GM21381 (cell line): ENCODE data around the gene DLL1.
"Not testable (repeated sequence)": the region's sequence is repeated elsewhere in the genome, so short reads cannot be mapped to it uniquely, and the experiment has no call there.

Experiments used
- ATAC-seq: cut with Tn5 transposase; IDR thresholded peaks from one replicate; pipeline ENCODE4 v1.9.1; 2021; ENCODE audit warnings: mild to moderate bottlenecking, moderate library complexity; ENCODE audit not compliant: unreplicated experiment

DLL1 gene

GRCh38 chr6:170269151-170269845, 21.6 kb downstream of the DLL1 start:
- ATAC-seq, result no peak

GRCh38 chr6:170268216-170269129, 22.4 kb downstream of the DLL1 start:
- ATAC-seq, result no peak

GRCh38 chr6:170267688-170268087, 23.2 kb downstream of the DLL1 start:
- ATAC-seq, result no peak

- ATAC-seq, result no peak
Measured at GRCh38 chr6:170266061-170266825, 24.6 kb downstream of the DLL1 start.

GRCh38 chr6:170265655-170266054, 25.2 kb downstream of the DLL1 start:
- no peak for ATAC-seq

DNA sequence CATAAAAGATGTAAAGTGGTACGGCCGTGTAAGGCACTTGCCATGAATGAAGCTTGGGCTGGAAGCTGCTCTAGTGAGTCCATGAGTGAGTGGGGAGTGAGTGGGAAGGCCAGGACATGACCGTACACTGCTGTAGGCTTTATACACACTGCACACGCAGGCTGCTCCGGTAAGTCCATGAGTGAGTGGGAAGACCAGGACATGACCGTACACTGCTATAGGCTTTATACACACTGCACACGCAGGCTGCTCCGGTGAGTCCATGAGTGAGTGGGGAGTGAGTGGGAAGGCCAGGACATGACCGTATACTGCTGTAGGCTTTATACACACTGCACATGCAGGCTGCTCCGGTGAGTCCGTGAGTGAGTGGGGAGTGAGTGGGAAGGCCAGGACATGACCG, 26.2 kb downstream of the DLL1 start:
- not testable (repeated sequence) for ATAC-seq

DNA sequence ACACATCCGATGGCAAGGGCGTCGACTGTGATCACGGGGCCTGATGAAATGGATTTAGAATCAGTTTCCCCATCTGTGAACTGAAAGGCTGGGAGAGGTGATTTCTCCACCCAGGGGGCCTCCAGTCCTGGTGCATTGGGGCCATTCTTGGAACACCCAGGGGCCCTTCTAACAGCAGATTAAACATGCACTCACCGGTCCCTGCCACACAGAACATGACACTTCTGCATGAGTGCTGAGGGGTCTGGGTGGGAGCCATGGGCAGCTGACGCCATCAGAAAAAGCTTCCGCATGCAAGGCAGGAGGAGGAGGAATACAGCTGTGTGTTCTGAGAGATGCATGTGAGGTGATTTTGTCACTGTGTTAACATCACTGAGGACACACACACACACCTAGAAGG, 26.8 kb downstream of the DLL1 start:
- no peak for ATAC-seq

- ATAC-seq, result no peak
Measured at GRCh38 chr6:170263410-170263809, 27.5 kb downstream of the DLL1 start.

GRCh38 chr6:170262489-170263088, 28.3 kb downstream of the DLL1 start:
- no peak for ATAC-seq

DNA sequence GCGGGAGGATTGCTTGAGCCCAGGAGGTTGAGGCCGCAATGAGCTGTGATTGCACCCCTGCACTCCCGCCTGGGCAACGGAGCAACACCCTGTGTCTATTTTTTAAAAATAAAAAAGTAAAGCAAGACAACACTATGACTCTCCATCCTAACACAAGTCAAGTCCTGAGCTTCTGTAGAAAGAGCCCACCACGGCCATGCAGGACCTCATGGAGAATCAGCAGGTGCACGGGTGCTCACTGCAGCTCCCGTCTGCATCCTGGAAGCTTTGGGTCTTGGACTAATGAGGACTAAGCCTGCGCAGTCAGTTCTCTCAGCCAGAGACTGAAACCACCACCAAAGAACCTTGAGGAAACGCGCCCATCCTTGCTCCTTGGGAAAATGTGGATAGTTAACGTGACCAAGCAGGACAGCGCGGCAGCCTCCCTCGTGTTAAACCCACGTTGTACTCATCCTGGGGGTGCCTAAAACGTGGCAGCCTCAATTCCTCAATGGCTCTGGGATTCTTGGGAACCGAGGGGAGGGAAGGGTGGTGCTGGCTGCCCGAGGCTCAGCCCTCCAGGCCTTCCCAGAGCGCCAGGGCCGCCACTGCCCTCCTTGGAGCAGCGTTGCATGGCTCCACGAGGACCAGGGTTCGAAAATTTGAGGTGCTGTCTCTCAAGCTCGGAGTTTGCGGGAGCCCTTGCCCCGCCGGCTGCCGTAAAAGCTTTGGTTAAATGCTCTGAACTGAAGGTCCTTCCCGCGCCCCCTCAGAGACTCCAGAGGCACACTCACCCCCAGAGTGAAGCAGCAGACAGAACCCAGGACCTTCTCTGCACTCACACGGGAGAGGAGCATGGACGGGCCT, 29.0 kb downstream of the DLL1 start:
- no peak for ATAC-seq

DNA sequence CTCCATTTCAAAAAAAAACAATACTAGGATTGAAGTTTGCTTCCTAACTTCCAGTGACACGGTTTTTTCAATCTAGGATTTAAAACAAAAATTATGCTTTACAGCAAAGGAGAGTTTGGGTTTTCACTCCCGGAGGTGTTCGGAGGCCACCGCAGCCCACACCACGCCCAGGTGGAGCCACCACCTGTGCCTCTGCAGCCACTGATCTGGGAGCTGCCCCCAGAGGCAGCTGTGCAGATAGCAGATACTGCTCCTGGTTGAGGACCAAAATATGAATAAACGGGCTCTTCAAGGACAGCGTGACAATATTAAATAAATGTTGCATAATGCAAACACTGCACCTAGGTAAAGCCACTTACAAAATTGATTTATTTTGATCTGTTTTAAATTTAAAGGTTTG, 30.2 kb downstream of the DLL1 start:
- no peak for ATAC-seq

- ATAC-seq, result no peak
Measured at GRCh38 chr6:170259278-170259677, 31.6 kb downstream of the DLL1 start.

DNA sequence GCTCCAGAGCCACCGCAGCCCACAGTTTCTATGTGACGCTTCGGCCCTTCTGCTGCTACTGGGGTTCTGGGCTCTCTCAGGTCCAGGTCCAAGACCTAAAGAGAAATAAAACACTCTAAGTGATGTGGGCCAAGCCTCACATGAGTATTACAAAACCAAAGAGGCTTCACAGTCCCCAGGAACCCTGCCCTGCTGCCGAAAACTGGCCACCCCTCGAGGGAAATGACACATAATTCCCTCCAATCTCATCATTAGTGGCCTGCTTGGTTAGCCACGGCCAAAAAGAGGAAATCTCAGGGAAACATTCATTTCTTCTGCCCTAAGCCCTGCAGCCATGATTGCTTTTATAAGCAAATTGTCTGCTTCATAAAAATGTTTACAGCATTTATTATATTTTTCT, 32.5 kb downstream of the DLL1 start:
- ATAC-seq, result no peak

DNA sequence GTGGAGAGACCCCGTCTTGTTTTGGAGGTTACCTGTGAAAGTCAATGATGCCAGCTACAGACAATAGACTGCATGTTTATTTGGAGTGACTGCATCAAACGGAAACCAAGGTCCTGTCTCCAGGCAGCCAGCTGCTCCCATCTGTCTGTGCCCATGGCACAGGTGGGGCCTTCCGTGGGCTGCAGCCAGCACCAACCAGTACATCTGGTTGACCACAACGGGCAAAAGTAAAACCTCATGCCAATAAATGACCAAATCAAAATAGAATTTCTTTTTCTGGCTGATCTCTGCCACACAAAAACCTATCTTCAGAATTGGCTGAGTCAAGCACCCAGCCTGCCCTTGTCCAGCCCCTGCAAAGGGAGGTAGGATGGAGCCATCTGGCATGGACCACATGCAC, 33.5 kb downstream of the DLL1 start:
- ATAC-seq, result no peak

- ATAC-seq, result no peak
Measured at GRCh38 chr6:170256641-170257040, 34.2 kb downstream of the DLL1 start.

DNA sequence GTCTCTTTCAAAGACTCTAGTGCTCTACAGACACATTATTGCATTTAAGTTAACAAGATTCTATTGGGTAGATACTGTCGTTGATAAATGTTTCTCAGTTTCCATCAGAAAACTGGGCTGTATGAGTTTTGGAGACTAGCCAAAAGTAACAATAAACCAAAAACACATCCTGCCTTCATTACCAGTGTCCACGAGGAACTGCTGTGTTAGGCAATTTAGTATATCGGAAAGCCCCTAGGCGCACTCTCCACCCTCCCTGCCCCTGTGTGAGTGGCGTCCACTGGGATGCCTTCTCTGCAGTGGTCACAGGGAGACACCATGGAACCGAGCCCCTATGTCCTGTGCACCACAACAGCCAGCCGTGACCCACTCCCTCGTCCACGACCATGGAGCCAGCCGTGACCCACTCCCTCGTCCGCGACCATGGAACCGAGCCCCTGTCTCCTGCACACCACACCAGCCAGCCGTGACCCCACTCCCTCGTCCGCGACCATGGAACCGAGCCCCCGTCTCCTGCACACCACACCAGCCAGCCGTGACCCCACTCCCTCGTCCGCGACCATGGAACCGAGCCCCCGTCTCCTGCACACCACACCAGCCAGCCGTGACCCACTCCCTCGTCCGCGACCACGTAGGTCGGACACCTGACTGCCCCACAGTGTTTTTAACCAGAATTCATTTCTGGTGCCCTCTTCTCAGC, 35.3 kb downstream of the DLL1 start:
- no peak for ATAC-seq

- ATAC-seq, result no peak
Measured at GRCh38 chr6:170254315-170255213, 36.3 kb downstream of the DLL1 start.

DNA sequence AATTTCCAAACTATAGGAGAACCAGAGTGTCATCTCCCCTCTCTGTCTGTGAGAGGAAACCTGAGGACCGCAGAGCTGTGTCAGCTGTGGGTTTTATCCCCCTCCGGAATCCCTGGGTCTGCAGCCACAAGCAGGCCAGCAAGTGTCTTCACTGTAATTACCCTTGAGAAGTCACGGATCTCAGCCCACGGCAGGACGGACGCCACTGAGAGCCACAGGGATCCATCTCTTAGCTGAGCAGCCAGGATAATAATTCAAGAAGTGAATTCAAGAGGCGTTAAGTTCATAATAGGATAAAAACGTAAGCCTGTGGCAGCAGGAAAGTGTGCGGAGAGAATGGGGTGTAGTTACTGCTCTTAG, 37.0 kb downstream of the DLL1 start:
- no peak for ATAC-seq
